ENCODE measurements around the gene UNKL.

The UNKL gene

GRCh38 chr16:1445518-1446203, 31.2 kb upstream of the UNKL start:
- DNase-seq = no peak

GRCh38 chr16:1444730-1445517, 30.4 kb upstream of the UNKL start:
- no peak for DNase-seq

GRCh38 chr16:1443980-1444729, 29.7 kb upstream of the UNKL start, which contains the start of gene CCDC154:
TSS of gene CCDC154 (minus strand) at chr16:1444556. CDS start at chr16:1444322, 234 bp downstream.
- no peak for DNase-seq

GRCh38 chr16:1443403-1443973, 29.0 kb upstream of the UNKL start:
- no peak for DNase-seq

GRCh38 chr16:1442697-1443096, 28.2 kb upstream of the UNKL start:
- no peak for DNase-seq

GRCh38 chr16:1441391-1441829, 26.9 kb upstream of the UNKL start:
- DNase-seq = no peak

GRCh38 chr16:1439699-1440074, 25.2 kb upstream of the UNKL start:
- peak; percentile 41 for DNase-seq

- no peak for DNase-seq
These were observed 24.7 kb upstream of the UNKL start for GRCh38 chr16:1439058-1439698.

- DNase-seq = no peak
These were observed 23.9 kb upstream of the UNKL start for GRCh38 chr16:1438229-1439057.

- no peak for DNase-seq
These were observed 23.1 kb upstream of the UNKL start for GRCh38 chr16:1437606-1438005.

- no peak for DNase-seq
These were observed 22.3 kb upstream of the UNKL start for GRCh38 chr16:1436731-1437355.

GRCh38 chr16:1435921-1436697, 21.6 kb upstream of the UNKL start:
- DNase-seq = no peak

- DNase-seq = no peak
These were observed 20.4 kb upstream of the UNKL start for GRCh38 chr16:1434644-1435592.

- DNase-seq = no peak
These were observed 19.3 kb upstream of the UNKL start for GRCh38 chr16:1433756-1434155.

- DNase-seq = no peak
These were observed 18.7 kb upstream of the UNKL start for GRCh38 chr16:1433263-1433560.

- DNase-seq = no peak
These were observed 18.1 kb upstream of the UNKL start for GRCh38 chr16:1432388-1433262.

- no peak for DNase-seq
These were observed 17.2 kb upstream of the UNKL start for GRCh38 chr16:1431497-1432270.
